GM08714 (cell line): ENCODE data around the gene TOPAZ1.
A peak's percentile ranks its signal among the peaks of the same experiment; 100 is the strongest.
"Not testable (repeated sequence)": the region's sequence is repeated elsewhere in the genome, so short reads cannot be mapped to it uniquely, and the experiment has no call there.

Source experiments
- H3K4me3 ChIP-seq: fragments of 200-500 bp; sonication (Bioruptor generic); 2 replicates; pipeline ENCODE4 v1.5.1; 2014; ENCODE audit warnings: mild to moderate bottlenecking, low read length, inconsistent platforms
- ZNF274 ChIP-seq: IDR thresholded peaks from 2 replicates; pipeline ENCODE4 v1.6.1; 2012; ENCODE audit warnings: mild to moderate bottlenecking, low read depth, low read length

The TOPAZ1 gene

DNA sequence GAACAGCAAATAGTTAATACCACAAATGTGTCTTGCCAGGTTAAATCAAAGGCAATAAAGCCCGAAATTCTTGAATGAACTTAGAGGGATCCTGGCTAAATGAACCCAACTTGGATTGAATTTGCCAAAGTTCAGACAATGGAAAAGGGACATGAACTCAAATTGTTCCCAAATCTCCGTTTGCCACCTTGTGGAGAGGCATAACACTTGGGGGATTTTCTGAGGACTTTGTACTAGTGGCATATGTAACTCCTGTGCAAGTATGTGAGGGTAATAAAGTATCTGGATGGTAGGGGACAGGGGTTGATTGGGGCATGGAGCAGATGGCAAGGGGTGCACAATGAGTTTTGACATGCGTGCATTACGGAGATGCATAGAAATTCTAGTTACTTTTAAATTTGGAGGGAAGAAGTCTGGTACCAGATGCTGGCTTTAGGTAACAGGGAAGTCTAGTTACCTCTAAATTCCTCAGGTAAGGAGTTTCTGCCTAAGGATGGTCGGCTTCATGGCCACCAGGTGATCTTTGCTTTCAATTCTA is 95.6 kb downstream of the TOPAZ1 start:
- H3K4me3 ChIP-seq = peak overlapping the region; percentile 81; the same call in 1 of the 2 replicates
- no peak for TF ChIP-seq ZNF274

DNA sequence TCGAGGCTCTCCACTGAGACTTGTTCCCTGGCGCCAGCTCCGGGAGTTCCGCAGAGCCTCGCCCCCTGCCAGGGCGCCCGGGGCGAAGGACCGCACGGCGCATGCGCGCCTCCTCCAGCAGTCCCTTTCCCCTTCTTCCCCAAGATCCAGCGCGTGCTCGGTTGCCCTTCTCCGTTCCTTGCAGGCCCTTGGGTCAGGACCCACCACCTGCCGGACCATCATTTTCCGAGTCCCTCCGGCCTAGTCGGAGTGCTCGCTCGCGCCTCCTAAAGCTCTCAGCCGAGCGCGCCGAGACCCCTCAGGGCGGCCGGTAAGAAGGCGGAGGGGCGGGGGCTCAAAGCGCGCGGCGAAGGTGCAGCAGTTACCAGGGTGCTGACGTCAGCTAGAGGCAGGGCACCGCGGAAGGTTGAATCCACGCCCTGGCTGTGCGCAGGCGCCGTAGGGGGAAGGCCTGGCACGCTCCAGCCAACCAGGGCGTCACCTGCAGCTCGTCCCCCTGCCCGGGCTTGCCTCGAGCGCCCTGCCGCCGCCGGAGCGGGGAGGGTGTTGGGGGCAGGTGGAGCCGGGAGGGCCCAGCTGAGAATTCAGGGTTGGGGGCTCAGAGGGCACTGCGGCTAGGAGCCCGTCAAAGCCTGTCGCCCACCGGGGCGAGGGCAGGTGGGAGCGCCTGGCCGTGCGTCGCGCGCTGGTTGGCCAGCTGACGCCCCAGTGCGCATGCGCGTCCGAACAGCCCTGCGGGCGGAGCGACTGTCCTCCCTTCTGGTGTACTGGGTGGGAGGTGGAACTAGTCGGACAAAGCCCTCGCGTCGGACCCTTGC is 96.5 kb downstream of the TOPAZ1 start, which contains the start of gene TCAIM:
TCAIM (plus strand) TSS at position 757 of the 818 bp plus-strand sequence. CDS start 16,017 bp downstream, outside the sequence.
- TF ChIP-seq ZNF274 = no peak
- H3K4me3 ChIP-seq = peak within 1 kb of the TSS; percentile 81

GRCh38 chr3:44338828-44339127 is 97.1 kb downstream of the TOPAZ1 start:
- TF ChIP-seq ZNF274 = no peak

DNA sequence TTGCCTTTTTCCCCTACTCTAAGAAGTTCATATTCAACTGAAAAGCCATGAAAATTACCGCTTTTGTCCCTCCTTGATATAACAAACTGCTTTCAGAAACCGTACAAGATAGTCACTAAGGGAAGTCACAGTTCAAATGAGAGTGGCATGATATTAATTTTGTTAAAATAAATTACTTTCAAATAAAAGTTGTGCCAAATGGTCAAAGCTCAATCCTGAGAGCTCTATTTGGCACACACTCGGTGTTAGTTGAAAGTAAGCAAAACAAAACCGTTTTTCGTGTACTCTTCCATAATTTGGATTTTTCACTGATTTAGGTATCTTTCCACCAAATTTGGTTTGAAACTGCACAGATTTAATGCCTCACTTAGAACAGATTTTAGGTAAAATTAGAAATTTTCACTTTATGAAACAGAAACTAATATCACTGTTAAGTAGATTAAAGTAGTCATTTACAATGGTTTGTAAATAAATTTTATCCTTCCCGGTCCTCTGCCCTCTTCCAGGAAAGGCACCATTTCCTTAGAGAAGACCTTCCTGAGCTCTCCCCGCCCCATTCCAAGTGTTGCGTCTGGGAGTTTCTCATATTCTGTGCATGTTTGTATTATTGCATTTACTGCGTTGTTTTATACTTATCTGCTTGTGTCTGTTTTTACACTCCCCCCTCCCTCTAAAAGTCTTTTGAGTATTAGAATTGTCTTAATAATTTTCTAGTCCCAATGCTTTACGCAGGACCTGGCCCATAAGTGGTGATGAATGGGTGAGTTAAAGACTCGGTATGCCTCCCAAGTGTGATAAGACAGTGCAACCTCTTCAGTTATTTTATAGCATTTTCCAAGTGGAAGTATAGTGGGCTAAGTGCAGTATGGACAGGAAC is 97.7 kb downstream of the TOPAZ1 start:
- TF ChIP-seq ZNF274 = no peak
- peak overlapping the region; percentile 81 for H3K4me3 ChIP-seq

More at GRCh38 chr3:44338828-44339127, 97.1 kb downstream of the TOPAZ1 start:
- peak overlapping the region; percentile 81 for H3K4me3 ChIP-seq

- no peak for TF ChIP-seq ZNF274
- H3K4me3 ChIP-seq = peak overlapping the region; percentile 81
Measured at GRCh38 chr3:44340058-44340395, 98.3 kb downstream of the TOPAZ1 start.

DNA sequence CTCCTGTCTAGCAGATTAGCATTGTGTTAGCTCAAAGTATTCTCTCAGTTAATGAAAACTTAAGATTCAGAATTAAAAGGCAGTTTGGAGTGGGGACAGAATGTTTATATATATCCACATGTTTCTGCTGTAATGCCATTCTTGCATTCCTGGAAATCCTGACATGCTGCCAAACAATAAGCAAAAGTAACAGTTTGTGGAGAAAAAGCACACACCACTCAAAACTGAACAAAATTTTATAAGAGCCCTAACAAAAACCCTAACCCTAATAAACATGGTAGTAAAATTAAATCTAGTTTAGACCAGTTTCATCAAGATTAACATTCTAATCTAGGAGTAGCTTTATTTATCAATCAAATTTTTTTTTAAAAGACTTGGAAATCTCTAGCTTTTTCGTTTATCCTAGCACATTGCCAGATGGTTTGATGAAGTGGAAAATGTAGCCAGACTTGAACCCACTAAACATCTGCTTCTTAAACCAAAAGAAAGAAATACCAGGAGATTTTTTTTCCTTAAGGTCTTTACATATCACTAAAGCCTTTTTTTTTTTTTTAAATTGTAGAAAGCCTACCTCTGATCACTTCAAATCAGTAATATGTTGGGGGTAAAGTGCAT is 100.6 kb downstream of the TOPAZ1 start:
- H3K4me3 ChIP-seq = no peak overlapping the region
- no peak for TF ChIP-seq ZNF274

DNA sequence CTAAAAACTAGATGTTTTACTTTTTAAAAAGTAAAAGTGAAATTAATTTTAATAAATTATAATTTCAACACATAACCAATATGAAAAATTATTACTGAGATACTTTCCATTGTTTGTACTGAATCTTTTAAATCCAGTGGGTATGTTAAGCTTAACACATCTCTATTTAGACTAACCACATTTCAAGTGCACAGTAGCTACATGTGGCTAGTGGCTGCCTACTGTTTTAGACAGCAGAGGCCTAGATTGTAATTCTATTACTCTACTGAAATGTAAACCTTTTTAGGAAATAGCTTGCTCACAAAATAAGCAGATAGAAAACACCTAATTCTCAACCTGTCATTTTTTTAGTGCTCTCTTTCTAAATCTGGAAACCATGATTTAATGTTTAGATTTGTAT is 101.7 kb downstream of the TOPAZ1 start:
- TF ChIP-seq ZNF274 = no peak
- H3K4me3 ChIP-seq = no peak overlapping the region

- not testable (repeated sequence) for H3K4me3 ChIP-seq
Measured at GRCh38 chr3:44346590-44346989, 104.9 kb downstream of the TOPAZ1 start.

DNA sequence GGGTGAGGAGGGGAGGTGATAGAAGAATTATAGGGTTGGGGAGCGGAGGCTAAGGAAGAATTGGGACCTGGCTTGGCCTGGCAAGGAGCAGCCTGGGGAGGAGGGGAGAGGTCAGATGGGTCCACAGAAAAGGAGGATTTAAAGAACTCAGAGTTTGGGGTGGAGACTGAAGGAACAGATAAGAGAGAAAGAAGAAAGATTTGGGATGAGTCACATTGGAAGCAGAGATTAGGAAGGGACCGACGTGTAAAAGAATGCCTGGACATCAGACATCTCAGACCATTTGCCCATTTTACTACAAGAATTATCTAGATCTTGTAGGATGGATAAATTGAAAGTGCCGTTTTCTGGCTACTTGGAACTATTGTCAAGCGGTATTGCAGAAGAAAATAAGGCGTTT is 107.3 kb downstream of the TOPAZ1 start:
- TF ChIP-seq ZNF274 = no peak

GRCh38 chr3:44353355-44353924 is 111.8 kb downstream of the TOPAZ1 start:
- no peak overlapping the region for H3K4me3 ChIP-seq
- TF ChIP-seq ZNF274 = no peak

More for the DNA sequence above, 107.3 kb downstream of the TOPAZ1 start:
- H3K4me3 ChIP-seq = no peak overlapping the region

- no peak overlapping the region for H3K4me3 ChIP-seq
- no peak for TF ChIP-seq ZNF274
Measured at GRCh38 chr3:44355362-44356033, 113.8 kb downstream of the TOPAZ1 start.

GRCh38 chr3:44359146-44359751 is 117.6 kb downstream of the TOPAZ1 start:
- no peak for TF ChIP-seq ZNF274
- no peak overlapping the region for H3K4me3 ChIP-seq

DNA sequence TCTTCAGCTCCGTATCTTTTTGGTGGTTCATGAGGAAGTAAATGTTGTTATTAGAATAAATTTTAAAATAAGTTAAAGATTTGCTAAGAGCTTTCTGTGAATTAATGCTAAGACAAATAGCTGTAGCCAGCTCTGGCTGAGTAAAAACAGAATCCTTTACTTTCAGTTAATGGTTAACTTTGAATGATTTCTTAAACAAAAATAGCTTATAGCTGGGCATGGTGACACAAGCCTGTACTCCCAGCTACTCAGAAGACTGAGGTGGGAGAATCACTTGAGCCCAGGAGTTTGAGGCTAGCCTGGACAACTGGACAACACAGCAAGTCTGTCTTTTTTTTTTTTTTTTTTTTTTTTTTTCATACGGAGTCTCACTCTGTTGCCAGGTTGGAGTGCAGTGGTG is 121.9 kb downstream of the TOPAZ1 start:
- no peak for TF ChIP-seq ZNF274
- H3K4me3 ChIP-seq = no peak overlapping the region
